MCF 10A (cell line): ENCODE results near the gene DYNC2LI1. TPM values are rescaled to one million over a fixed set of nuclear protein-coding genes. Genes with fewer than 3 reads are reported as not detected.

Experiments used
- BruUV-seq: library from RNA; stranded (reverse); fragments of 400-500 nt; replicated peaks from 2 replicates; lab custom pipeline; 2021; lab: Mats Ljungman, UMichigan
- CTCF ChIA-PET: fragments of 300-600 bp; sonication (Branson Sonifier 250); formaldehyde crosslinking; extraction: SDS; loops from one replicate; lab custom pipeline; 2021; ENCODE audit warnings: antibody characterized with exemption, inconsistent platforms; lab: Yijun Ruan, JAX
- POLR2A ChIA-PET: fragments of 300-600, 350-650 bp; sonication (Branson Sonifier 250); formaldehyde crosslinking; extraction: SDS; loops from one replicate; lab custom pipeline; 2020; ENCODE audit warnings: antibody characterized with exemption, inconsistent platforms; lab: Yijun Ruan, JAX
- DNase-seq: peaks from one replicate; pipeline ENCODE4 v3.0.0-alpha.2; 2018; ENCODE audit not compliant: unreplicated experiment
- H3K27ac Mint-ChIP-seq: one replicate; pipeline ENCODE4 v1.8.0; 2022; ENCODE audit warnings: mild to moderate bottlenecking, low read depth, mixed read lengths; ENCODE audit not compliant: unreplicated experiment
- H3K27me3 Mint-ChIP-seq: one replicate; pipeline ENCODE4 v1.8.0; 2022; ENCODE audit warnings: mixed read lengths; ENCODE audit not compliant: insufficient read depth, unreplicated experiment
- H3K36me3 Mint-ChIP-seq: one replicate; pipeline ENCODE4 v1.8.0; 2022; ENCODE audit warnings: mild to moderate bottlenecking, moderate library complexity, mixed read lengths; ENCODE audit not compliant: insufficient read depth, unreplicated experiment
- H3K4me1 Mint-ChIP-seq: one replicate; pipeline ENCODE4 v1.8.0; 2022; ENCODE audit warnings: mixed read lengths; ENCODE audit not compliant: insufficient read depth, unreplicated experiment
- H3K4me3 Mint-ChIP-seq: one replicate; pipeline ENCODE4 v1.8.0; 2022; ENCODE audit warnings: mild to moderate bottlenecking, moderate library complexity, mixed read lengths; ENCODE audit not compliant: unreplicated experiment
- H3K9me3 Mint-ChIP-seq: one replicate; pipeline ENCODE4 v1.8.0; 2022; ENCODE audit warnings: mixed read lengths; ENCODE audit not compliant: unreplicated experiment
- intact Hi-C: fragments of 100-400 bp; cut with micrococcal nuclease; formaldehyde crosslinking; loops from 2 replicates; pipeline ENCODE4 v1.14.1; 2022
- total RNA-seq: library from RNA; stranded (reverse); gene quantifications from 2 replicates; pipeline ENCODE4 v1.2.3, GENCODE V29; 2022
- TF ChIP-seq, protein P1 (sequence below): fragments of 200-600 bp; IDR thresholded peaks from one replicate; pipeline ENCODE4 v1.8.0; 2022; ENCODE audit warnings: antibody characterized with exemption, mild to moderate bottlenecking; ENCODE audit not compliant: unreplicated experiment

DYNC2LI1 gene
- total RNA-seq, 1 experiment from 2014 or later, result 13.0 TPM

DNA sequence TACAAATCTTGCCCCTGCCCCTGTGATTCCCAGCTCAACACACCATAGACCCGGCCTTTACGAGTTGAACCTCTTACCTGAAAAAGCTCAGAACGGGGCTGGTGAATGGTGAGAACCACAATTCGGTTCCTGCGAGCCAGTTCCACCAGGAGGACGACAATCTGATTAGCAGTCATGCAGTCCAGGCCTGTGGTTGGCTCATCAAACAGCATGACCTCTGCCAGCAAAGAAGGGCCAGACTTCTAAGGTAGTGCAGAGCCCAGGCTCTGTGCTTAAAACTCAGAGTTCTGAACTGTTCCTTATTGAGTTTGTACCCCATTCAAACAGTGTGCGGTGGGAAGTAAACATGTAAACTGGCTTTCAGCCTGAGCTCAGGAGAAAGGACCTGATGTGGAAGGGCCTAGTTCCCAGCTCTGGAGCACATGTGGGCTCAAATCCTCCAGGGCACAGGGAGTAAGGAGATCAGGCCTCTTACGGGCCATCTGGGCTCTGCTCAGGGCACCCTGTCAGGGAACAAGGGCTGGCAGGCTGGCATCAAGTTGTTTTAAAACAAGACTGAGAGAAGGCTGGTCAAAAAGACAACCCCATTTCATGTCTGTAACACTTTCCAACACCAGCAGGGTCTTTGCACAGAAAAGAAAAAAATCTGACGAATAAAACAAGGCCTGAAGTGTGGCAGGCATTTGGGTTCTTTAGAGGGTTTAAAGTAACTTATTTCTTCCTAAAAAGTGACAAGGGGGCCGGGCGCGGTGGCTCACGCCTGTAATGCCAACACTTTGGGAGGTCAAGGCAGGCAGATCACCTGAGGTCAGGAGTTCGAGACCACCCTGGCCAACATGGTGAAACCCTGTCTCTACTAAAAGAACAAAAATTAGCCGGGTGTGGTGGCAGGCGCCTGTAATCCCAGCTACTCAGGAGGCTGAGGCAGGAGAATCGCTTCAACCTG is 52.7 kb downstream of the DYNC2LI1 start:
- H3K36me3 Mint-ChIP-seq, result no peaks in the 10 kb centered on the region
- intact Hi-C loops, result no loop called here
- H3K9me3 Mint-ChIP-seq, result no peaks in the 10 kb centered on the region
- no peak overlapping the region for H3K27ac Mint-ChIP-seq
- POLR2A ChIA-PET, result no interaction called here
- H3K27me3 Mint-ChIP-seq, result peaks cover 53% of the 10 kb centered on the region
- no TSS peak for BruUV-seq
- H3K4me3 Mint-ChIP-seq, result no peak overlapping the region
- DNase-seq, result no peak
- H3K4me1 Mint-ChIP-seq, result no peaks in the 10 kb centered on the region
- TF ChIP-seq, protein P1, sequence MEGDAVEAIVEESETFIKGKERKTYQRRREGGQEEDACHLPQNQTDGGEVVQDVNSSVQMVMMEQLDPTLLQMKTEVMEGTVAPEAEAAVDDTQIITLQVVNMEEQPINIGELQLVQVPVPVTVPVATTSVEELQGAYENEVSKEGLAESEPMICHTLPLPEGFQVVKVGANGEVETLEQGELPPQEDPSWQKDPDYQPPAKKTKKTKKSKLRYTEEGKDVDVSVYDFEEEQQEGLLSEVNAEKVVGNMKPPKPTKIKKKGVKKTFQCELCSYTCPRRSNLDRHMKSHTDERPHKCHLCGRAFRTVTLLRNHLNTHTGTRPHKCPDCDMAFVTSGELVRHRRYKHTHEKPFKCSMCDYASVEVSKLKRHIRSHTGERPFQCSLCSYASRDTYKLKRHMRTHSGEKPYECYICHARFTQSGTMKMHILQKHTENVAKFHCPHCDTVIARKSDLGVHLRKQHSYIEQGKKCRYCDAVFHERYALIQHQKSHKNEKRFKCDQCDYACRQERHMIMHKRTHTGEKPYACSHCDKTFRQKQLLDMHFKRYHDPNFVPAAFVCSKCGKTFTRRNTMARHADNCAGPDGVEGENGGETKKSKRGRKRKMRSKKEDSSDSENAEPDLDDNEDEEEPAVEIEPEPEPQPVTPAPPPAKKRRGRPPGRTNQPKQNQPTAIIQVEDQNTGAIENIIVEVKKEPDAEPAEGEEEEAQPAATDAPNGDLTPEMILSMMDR, result no peak
- CTCF ChIA-PET, result interaction anchor here (0.7 kb wide), 1 partner anchor 57 kb away, joined by 3 read pairs; no protein-coding TSS in a partner anchor

DNA sequence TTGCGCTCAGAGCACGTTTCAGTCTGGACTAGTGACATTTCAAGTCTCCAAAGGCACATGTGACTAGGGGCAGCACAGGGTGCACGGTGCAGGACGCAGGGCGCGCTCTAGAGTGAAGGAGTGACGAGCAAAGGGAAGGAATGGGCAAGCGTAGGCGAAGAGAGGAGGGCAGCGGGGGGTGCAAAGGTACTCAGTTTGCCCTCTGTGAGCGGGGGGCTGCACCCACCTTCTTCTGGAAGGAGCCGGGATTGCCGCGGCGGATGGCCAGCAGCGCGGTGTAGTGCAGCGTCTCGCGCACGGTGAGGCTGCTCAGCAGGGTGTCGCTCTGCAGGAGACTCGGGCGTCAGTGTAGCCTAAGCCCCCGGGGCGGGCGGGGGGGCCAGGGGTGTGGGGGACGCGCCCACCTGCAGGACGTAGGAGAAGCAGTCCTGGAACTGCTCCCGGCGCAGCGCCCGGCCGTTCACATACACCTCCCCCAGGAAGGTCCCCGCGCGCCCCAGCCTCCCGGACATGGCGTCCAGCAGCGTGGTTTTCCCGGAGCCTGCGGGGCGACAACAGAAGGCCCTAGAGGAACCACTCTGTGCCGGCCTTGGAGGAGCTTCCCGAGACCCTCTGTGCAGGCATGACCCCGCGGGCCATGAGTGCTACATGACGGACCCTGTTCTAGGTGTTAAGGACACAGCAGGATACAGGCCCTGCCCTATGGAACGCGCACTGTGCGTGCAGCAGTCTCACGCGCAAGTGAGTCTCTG is 57.9 kb downstream of the DYNC2LI1 start:
- no peak overlapping the region for H3K27ac Mint-ChIP-seq
- H3K9me3 Mint-ChIP-seq, result no peaks in the 10 kb centered on the region
- DNase-seq, result no peak
- H3K27me3 Mint-ChIP-seq, result peaks cover 46% of the 10 kb centered on the region
- H3K4me3 Mint-ChIP-seq, result no peak overlapping the region
- intact Hi-C loops, result no loop called here
- ChIA-PET POLR2A (no interaction called here), CTCF (no interaction called here)
- no peaks in the 10 kb centered on the region for H3K36me3 Mint-ChIP-seq
- TF ChIP-seq, protein P1, result no peak
- BruUV-seq, result no TSS peak
- H3K4me1 Mint-ChIP-seq, result no peaks in the 10 kb centered on the region

DNA sequence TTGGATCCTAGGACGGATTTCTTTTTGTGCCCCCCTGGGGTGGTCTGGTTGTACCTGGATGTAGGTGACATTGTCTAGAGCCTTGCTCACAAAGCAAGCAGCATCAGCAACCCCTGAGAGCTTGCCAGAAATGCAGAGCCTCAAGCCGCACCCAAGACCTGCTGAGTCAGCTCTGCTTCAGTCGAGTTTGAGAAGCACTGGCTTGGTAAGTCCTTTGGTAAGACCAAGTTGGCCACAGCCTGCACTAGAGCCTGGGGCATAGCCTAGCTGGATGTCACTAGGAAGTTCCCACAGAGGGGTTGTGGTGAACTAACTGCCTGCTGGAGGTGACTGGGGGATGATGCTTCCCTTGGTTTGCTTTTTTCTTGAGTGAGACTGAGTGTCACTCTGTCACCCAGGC is 58.6 kb downstream of the DYNC2LI1 start:
- no peaks in the 10 kb centered on the region for H3K9me3 Mint-ChIP-seq
- H3K27ac Mint-ChIP-seq, result no peak overlapping the region
- BruUV-seq, result no TSS peak
- intact Hi-C loops, result no loop called here
- peaks cover 50% of the 10 kb centered on the region for H3K27me3 Mint-ChIP-seq
- no peaks in the 10 kb centered on the region for H3K4me1 Mint-ChIP-seq
- DNase-seq, result peak; percentile 8
- no peak overlapping the region for H3K4me3 Mint-ChIP-seq
- POLR2A ChIA-PET, result no interaction called here
- TF ChIP-seq, protein P1, result no peak
- CTCF ChIA-PET, result no interaction called here
- H3K36me3 Mint-ChIP-seq, result no peaks in the 10 kb centered on the region

DNA sequence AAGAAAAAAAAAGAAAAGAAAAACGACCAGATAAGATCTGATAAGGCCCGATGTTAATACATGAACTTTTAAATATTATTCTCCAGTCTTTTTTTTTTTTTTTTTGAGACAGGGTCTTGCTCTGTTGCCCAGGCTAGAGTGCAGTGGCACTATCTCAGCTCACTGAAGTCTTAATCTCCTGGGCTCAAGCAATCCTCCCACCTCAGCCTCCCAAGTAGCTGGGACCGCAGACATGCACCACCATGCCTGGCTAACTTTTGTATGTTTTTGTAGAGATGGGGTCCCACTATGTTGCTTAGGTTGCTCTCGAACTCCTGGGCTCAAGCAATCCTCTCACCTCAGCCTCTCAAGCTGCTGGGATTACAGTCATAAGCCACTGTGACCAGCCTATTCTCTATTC is 63.2 kb downstream of the DYNC2LI1 start:
- POLR2A ChIA-PET, result no interaction called here
- no peak for DNase-seq
- no peaks in the 10 kb centered on the region for H3K9me3 Mint-ChIP-seq
- no peak overlapping the region for H3K27ac Mint-ChIP-seq
- BruUV-seq, result no TSS peak
- CTCF ChIA-PET, result no interaction called here
- no peaks in the 10 kb centered on the region for H3K4me1 Mint-ChIP-seq
- peaks cover 18% of the 10 kb centered on the region for H3K27me3 Mint-ChIP-seq
- no peaks in the 10 kb centered on the region for H3K36me3 Mint-ChIP-seq
- H3K4me3 Mint-ChIP-seq, result no peak overlapping the region
- TF ChIP-seq, protein P1, result no peak
- intact Hi-C loops, result no loop called here
